Gastrocnemius medialis (tissue), 4 donors: ENCODE data around the gene ZFHX3. TPM values are rescaled to one million over a fixed set of nuclear protein-coding genes. Genes with fewer than 3 reads are reported as not detected.

Source experiments
- ATAC-seq, 2 donors: fragments of 150-250 bp; one replicate each; pipeline ENCODE4 v1.9.1; 2016
- DNase-seq, 2 donors: peaks; one replicate each; pipeline ENCODE4 v3.0.0-alpha.2; 2019
- H3K27ac ChIP-seq, 4 donors: fragments of 200-600 bp; sonication (generic); 1 replicate in 1 of 4; 2 replicates in 3 of 4; pipeline ENCODE4 v1.5.1; 2016 to 2018; ENCODE audit warnings: mild to moderate bottlenecking in 2 of 4, moderate library complexity in 1 of 4
- H3K27me3 ChIP-seq, 3 donors: fragments of 200-600 bp; sonication (generic) in 2 of 3; 1 replicate in 1 of 3; 2 replicates in 2 of 3; pipeline versions ENCODE4 v1.5.1 to v1.6.0; 2016 to 2019; ENCODE audit warnings: mild to moderate bottlenecking in 1 of 3, moderate library complexity in 1 of 3
- H3K36me3 ChIP-seq, 2 donors: fragments of 200-600 bp; sonication (generic) in 1 of 2; one replicate each; pipeline ENCODE4 v1.5.1; 2017 to 2018
- H3K4me1 ChIP-seq, 2 donors: fragments of 200-600 bp; sonication (generic) in 1 of 2; one replicate each; pipeline ENCODE4 v1.5.1; 2016 to 2017; ENCODE audit warnings: mild to moderate bottlenecking in 2 of 2
- H3K4me3 ChIP-seq, 4 donors: fragments of 200-600 bp; sonication (generic) in 3 of 4; 1 replicate in 1 of 4; 2 replicates in 3 of 4; pipeline ENCODE4 v1.5.1; 2016 to 2019; ENCODE audit warnings: mild to moderate bottlenecking in 2 of 4
- H3K9me3 ChIP-seq, 3 donors: fragments of 200-600 bp; sonication (generic) in 2 of 3; 1 replicate in 1 of 3; 2 replicates in 2 of 3; pipeline ENCODE4 v1.5.1; 2016 to 2019
- POLR2A ChIP-seq, 2 donors: fragments of 450-650 bp; IDR thresholded peaks; one replicate each; pipeline ENCODE4 v1.6.1; 2017; ENCODE audit warnings: antibody characterized with exemption in 2 of 2, mild to moderate bottlenecking in 2 of 2, moderate library complexity in 2 of 2
- in situ Hi-C, 4 donors: fragments of 200-750 bp; cut with MboI; loops; one replicate each; pipeline versions ENCODE4 v1.15.0 to v1.8.0; 2017; ENCODE audit warnings: low sequenced_read_pairs in 4 of 4
- intact Hi-C: fragments of 100-400 bp; cut with DNase I; formaldehyde crosslinking; loops from one replicate; pipeline ENCODE4 v1.15.1; 2023; ENCODE audit warnings: low total_unique reads
- total RNA-seq, 4 donors: library from RNA; depleted of rRNA; stranded (reverse); fragments of >200 nt; gene quantifications; one replicate each; pipeline versions ENCODE4 v1.1.0 to v1.2.3, GENCODE V29; 2016
- TF ChIP-seq, protein P1 (sequence below), 5 experiments: fragments of 450-650 bp in 3 of 5; fragments of 200-600 bp in 2 of 5; sonication (generic) in 2 of 5; IDR thresholded peaks in 4 of 5; conservative IDR thresholded peaks in 1 of 5; 1 replicate in 4 of 5; 2 replicates in 1 of 5; pipeline ENCODE4 v1.5.1; 2016 to 2019; ENCODE audit warnings: antibody characterized with exemption in 5 of 5, mild to moderate bottlenecking in 3 of 5, moderate library complexity in 3 of 5

ZFHX3 gene
- total RNA-seq, 4 donors from 2014 or later = 14.0 to 28.5 (median 27.3) TPM

DNA sequence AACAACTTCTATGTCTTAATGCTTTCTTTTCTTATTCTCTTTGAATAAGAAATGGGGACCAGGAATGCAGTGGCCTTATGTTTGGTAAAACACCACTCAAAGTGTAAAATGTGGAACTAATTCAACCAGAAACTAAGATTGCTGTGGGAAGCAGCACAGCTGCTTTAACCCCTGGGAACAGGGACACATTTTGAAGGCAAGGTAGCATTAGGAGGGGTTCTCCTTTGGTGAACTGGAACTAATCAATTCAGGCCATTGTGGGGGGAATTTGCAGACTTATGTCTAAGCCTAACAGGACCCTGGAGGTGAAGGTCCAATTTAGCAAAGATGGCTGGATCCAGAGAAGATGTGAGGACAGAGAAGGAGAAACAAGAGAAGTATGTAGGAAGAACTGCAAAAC lies 256.1 kb downstream of the ZFHX3 start:
- peaks cover 0 to 3% of the 10 kb centered on the region in 2 donors for H3K4me1 ChIP-seq
- ATAC-seq = no peak
- TF ChIP-seq, protein P1, sequence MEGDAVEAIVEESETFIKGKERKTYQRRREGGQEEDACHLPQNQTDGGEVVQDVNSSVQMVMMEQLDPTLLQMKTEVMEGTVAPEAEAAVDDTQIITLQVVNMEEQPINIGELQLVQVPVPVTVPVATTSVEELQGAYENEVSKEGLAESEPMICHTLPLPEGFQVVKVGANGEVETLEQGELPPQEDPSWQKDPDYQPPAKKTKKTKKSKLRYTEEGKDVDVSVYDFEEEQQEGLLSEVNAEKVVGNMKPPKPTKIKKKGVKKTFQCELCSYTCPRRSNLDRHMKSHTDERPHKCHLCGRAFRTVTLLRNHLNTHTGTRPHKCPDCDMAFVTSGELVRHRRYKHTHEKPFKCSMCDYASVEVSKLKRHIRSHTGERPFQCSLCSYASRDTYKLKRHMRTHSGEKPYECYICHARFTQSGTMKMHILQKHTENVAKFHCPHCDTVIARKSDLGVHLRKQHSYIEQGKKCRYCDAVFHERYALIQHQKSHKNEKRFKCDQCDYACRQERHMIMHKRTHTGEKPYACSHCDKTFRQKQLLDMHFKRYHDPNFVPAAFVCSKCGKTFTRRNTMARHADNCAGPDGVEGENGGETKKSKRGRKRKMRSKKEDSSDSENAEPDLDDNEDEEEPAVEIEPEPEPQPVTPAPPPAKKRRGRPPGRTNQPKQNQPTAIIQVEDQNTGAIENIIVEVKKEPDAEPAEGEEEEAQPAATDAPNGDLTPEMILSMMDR (IDR thresholded peaks at IDR 0.05 in 4 of 5, conservative IDR thresholded peaks at IDR 0.05 in 1 of 5) = no peak
- TF ChIP-seq POLR2A (IDR thresholded peaks at IDR 0.05) = no peak
- in situ Hi-C loops (no loop called here), intact Hi-C loops (no loop called here)
- no peaks in the 10 kb centered on the region for H3K27me3 ChIP-seq
- DNase-seq = no peak
- no peak overlapping the region for H3K27ac ChIP-seq
- H3K4me3 ChIP-seq = no peak overlapping the region
- H3K9me3 ChIP-seq = no peaks in the 10 kb centered on the region
- H3K36me3 ChIP-seq = peaks cover 0 to 47% of the 10 kb centered on the region in 2 donors

GRCh38 chr16:72789921-72790320 lies 258.0 kb downstream of the ZFHX3 start:
- ATAC-seq = no peak
- Histone ChIP-seq H3K27me3 (no peaks in the 10 kb centered on the region), H3K9me3 (no peaks in the 10 kb centered on the region), H3K36me3 (peaks cover 0 to 36% of the 10 kb centered on the region in 2 donors), H3K4me3 (no peak overlapping the region), H3K27ac (no peak overlapping the region), H3K4me1 (peaks cover 0 to 3% of the 10 kb centered on the region in 2 donors)
- intact Hi-C loops (no loop called here), in situ Hi-C loops (no loop called here)
- DNase-seq = no peak
- no peak for TF ChIP-seq POLR2A (IDR thresholded peaks at IDR 0.05)
- TF ChIP-seq, protein P1 (IDR thresholded peaks at IDR 0.05 in 4 of 5, conservative IDR thresholded peaks at IDR 0.05 in 1 of 5) = no peak

DNA sequence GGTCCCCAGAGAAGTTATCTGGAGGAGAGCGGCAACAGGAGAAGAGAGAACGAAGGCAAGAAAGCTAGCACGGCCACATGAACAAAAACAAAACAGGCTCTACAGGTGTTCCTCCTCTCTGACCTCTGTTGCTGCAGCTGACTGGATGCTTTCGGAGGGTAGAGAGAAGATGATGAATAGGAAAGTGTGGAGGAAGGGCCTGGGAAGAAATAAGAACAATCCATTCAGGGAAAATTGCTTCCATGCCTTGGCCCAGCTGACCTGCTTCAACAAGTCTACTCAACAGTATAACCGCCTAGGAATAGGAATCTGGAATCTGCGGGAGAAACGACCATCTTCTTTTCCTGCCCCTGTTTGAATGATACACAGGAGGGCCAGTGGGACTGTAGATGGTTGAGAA lies 258.5 kb downstream of the ZFHX3 start:
- Histone ChIP-seq H3K4me1 (peaks cover 0 to 3% of the 10 kb centered on the region in 2 donors), H3K4me3 (no peak overlapping the region), H3K9me3 (no peaks in the 10 kb centered on the region), H3K27me3 (no peaks in the 10 kb centered on the region), H3K27ac (no peak overlapping the region), H3K36me3 (peaks cover 0 to 35% of the 10 kb centered on the region in 2 donors)
- TF ChIP-seq, protein P1 (IDR thresholded peaks at IDR 0.05 in 4 of 5, conservative IDR thresholded peaks at IDR 0.05 in 1 of 5) = no peak
- no peak for TF ChIP-seq POLR2A (IDR thresholded peaks at IDR 0.05)
- in situ Hi-C loops = no loop called here
- DNase-seq = no peak
- no peak for ATAC-seq
- intact Hi-C loops = no loop called here

DNA sequence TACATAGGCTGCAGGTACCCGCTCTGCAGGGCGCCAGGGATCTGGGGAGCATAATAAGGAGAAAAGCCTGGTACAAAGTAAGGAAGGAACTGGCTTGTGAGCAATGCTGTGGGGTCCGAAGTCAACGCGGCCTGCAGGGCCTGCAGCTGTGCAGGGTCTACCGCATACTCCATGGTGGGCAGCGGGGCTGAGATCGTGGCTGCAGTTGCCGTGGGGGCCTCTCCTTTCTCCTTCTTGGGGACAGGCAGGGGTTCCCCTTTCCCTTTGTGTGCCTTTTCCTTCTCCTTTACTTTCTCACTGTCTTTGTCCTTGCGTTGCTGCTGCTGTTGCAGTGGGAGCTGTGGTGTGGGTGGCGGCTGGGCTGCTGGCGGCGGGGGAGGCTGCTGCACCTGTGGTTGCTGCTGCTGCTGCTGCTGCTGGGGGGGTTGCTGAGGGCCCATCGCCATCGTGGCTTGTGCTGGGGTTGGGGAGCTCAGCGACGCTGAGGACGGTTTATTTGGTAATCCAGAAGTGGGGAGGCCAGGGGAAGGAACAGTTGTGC lies 259.6 kb downstream of the ZFHX3 start:
- DNase-seq = no peak
- Histone ChIP-seq H3K4me1 (peaks cover 3% of the 10 kb centered on the region in 2 donors), H3K9me3 (no peaks in the 10 kb centered on the region), H3K36me3 (peaks cover 0 to 23% of the 10 kb centered on the region in 2 donors), H3K4me3 (peak overlapping the region in 1 of 4 donors; percentile 34), H3K27ac (peak overlapping the region in 2 of 4 donors; percentile 22 to 48), H3K27me3 (no peaks in the 10 kb centered on the region)
- TF ChIP-seq, protein P1 (IDR thresholded peaks at IDR 0.05 in 4 of 5, conservative IDR thresholded peaks at IDR 0.05 in 1 of 5) = no peak
- intact Hi-C loops (no loop called here), in situ Hi-C loops (no loop called here)
- no peak for ATAC-seq
